HEK293 (cell line): Measurements from ENCODE around the gene BDKRB2.

Experiments used
- KLF10 ChIP-seq: fragments of 450-650 bp; IDR thresholded peaks from 2 replicates; pipeline ENCODE4 v1.5.1; 2018; ENCODE audit warnings: missing biosample characterization, mild to moderate bottlenecking, missing genetic modification characterization
- SCRT2 ChIP-seq: fragments of 450-650 bp; formaldehyde crosslinking; IDR thresholded peaks from 2 replicates; pipeline ENCODE4 v1.5.1; 2016; ENCODE audit warnings: missing biosample characterization, missing genetic modification characterization
- ZNF10 ChIP-seq: fragments of 450-650 bp; formaldehyde crosslinking; IDR thresholded peaks from 2 replicates; pipeline ENCODE4 v1.5.1; 2017; ENCODE audit warnings: missing biosample characterization, missing genetic modification characterization
- ZNF174 ChIP-seq: fragments of 450-650 bp; formaldehyde crosslinking; IDR thresholded peaks from 2 replicates; pipeline ENCODE4 v1.5.0; 2017; ENCODE audit warnings: missing biosample characterization, mild to moderate bottlenecking, missing genetic modification characterization
- ZNF266 ChIP-seq: fragments of 450-650 bp; formaldehyde crosslinking; IDR thresholded peaks from 2 replicates; pipeline ENCODE4 v1.5.1; 2016; ENCODE audit warnings: missing biosample characterization, missing genetic modification characterization, low read depth
- TF ChIP-seq, protein P1 (sequence below): fragments of 450-650 bp; formaldehyde crosslinking; conservative IDR thresholded peaks from 2 replicates; pipeline ENCODE4 v1.5.1; 2016; ENCODE audit warnings: low read depth, missing biosample characterization, missing genetic modification characterization
- TF ChIP-seq, protein P2 (sequence below): fragments of 450-650 bp; formaldehyde crosslinking; IDR thresholded peaks from 2 replicates; pipeline ENCODE4 v1.5.1; 2016; ENCODE audit warnings: missing biosample characterization, missing genetic modification characterization
- TF ChIP-seq, protein P3 (sequence below): fragments of 450-650 bp; formaldehyde crosslinking; IDR thresholded peaks from 2 replicates; pipeline ENCODE4 v1.5.1; 2016; ENCODE audit warnings: missing biosample characterization, missing genetic modification characterization
- TF ChIP-seq, protein P4 (sequence below): fragments of 450-650 bp; formaldehyde crosslinking; IDR thresholded peaks from 2 replicates; pipeline ENCODE4 v1.5.0; 2017; ENCODE audit warnings: missing biosample characterization, missing genetic modification characterization, borderline replicate concordance

DNA sequence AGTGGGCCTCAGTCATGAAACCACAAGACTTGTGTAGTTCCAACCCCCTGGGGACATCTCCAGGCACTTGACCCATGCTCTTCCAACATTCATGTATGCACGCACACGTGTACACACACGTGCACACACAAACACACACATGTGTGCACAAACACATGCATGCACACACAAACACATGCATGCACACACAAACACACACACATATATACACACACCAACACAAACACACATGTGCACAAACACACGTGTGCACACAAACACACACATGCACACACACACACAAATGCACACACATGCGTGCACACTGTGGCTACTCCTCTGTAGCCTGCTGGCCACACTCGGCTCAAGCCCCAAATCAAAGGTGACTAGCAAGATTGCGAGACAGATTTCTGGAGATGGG, 22.8 kb downstream of the BDKRB2 start:
- TF ChIP-seq, protein P1, sequence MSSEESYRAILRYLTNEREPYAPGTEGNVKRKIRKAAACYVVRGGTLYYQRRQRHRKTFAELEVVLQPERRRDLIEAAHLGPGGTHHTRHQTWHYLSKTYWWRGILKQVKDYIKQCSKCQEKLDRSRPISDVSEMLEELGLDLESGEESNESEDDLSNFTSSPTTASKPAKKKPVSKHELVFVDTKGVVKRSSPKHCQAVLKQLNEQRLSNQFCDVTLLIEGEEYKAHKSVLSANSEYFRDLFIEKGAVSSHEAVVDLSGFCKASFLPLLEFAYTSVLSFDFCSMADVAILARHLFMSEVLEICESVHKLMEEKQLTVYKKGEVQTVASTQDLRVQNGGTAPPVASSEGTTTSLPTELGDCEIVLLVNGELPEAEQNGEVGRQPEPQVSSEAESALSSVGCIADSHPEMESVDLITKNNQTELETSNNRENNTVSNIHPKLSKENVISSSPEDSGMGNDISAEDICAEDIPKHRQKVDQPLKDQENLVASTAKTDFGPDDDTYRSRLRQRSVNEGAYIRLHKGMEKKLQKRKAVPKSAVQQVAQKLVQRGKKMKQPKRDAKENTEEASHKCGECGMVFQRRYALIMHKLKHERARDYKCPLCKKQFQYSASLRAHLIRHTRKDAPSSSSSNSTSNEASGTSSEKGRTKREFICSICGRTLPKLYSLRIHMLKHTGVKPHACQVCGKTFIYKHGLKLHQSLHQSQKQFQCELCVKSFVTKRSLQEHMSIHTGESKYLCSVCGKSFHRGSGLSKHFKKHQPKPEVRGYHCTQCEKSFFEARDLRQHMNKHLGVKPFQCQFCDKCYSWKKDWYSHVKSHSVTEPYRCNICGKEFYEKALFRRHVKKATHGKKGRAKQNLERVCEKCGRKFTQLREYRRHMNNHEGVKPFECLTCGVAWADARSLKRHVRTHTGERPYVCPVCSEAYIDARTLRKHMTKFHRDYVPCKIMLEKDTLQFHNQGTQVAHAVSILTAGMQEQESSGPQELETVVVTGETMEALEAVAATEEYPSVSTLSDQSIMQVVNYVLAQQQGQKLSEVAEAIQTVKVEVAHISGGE (tag by site-specific recombination), result no peak
- TF ChIP-seq, protein P2, sequence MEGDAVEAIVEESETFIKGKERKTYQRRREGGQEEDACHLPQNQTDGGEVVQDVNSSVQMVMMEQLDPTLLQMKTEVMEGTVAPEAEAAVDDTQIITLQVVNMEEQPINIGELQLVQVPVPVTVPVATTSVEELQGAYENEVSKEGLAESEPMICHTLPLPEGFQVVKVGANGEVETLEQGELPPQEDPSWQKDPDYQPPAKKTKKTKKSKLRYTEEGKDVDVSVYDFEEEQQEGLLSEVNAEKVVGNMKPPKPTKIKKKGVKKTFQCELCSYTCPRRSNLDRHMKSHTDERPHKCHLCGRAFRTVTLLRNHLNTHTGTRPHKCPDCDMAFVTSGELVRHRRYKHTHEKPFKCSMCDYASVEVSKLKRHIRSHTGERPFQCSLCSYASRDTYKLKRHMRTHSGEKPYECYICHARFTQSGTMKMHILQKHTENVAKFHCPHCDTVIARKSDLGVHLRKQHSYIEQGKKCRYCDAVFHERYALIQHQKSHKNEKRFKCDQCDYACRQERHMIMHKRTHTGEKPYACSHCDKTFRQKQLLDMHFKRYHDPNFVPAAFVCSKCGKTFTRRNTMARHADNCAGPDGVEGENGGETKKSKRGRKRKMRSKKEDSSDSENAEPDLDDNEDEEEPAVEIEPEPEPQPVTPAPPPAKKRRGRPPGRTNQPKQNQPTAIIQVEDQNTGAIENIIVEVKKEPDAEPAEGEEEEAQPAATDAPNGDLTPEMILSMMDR (tag by site-specific recombination), result no peak
- no peak for TF ChIP-seq KLF10 (tag by site-specific recombination)
- TF ChIP-seq, protein P3, sequence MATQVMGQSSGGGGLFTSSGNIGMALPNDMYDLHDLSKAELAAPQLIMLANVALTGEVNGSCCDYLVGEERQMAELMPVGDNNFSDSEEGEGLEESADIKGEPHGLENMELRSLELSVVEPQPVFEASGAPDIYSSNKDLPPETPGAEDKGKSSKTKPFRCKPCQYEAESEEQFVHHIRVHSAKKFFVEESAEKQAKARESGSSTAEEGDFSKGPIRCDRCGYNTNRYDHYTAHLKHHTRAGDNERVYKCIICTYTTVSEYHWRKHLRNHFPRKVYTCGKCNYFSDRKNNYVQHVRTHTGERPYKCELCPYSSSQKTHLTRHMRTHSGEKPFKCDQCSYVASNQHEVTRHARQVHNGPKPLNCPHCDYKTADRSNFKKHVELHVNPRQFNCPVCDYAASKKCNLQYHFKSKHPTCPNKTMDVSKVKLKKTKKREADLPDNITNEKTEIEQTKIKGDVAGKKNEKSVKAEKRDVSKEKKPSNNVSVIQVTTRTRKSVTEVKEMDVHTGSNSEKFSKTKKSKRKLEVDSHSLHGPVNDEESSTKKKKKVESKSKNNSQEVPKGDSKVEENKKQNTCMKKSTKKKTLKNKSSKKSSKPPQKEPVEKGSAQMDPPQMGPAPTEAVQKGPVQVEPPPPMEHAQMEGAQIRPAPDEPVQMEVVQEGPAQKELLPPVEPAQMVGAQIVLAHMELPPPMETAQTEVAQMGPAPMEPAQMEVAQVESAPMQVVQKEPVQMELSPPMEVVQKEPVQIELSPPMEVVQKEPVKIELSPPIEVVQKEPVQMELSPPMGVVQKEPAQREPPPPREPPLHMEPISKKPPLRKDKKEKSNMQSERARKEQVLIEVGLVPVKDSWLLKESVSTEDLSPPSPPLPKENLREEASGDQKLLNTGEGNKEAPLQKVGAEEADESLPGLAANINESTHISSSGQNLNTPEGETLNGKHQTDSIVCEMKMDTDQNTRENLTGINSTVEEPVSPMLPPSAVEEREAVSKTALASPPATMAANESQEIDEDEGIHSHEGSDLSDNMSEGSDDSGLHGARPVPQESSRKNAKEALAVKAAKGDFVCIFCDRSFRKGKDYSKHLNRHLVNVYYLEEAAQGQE (tag by site-specific recombination), result no peak
- no peak for TF ChIP-seq SCRT2
- no peak for TF ChIP-seq ZNF10 (tag by site-specific recombination)
- TF ChIP-seq ZNF266, result no peak
- TF ChIP-seq, protein P4, sequence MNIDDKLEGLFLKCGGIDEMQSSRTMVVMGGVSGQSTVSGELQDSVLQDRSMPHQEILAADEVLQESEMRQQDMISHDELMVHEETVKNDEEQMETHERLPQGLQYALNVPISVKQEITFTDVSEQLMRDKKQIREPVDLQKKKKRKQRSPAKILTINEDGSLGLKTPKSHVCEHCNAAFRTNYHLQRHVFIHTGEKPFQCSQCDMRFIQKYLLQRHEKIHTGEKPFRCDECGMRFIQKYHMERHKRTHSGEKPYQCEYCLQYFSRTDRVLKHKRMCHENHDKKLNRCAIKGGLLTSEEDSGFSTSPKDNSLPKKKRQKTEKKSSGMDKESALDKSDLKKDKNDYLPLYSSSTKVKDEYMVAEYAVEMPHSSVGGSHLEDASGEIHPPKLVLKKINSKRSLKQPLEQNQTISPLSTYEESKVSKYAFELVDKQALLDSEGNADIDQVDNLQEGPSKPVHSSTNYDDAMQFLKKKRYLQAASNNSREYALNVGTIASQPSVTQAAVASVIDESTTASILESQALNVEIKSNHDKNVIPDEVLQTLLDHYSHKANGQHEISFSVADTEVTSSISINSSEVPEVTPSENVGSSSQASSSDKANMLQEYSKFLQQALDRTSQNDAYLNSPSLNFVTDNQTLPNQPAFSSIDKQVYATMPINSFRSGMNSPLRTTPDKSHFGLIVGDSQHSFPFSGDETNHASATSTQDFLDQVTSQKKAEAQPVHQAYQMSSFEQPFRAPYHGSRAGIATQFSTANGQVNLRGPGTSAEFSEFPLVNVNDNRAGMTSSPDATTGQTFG (tag by site-specific recombination), result no peak
- no peak for TF ChIP-seq ZNF174 (tag by site-specific recombination)
